Endothelial cell of umbilical vein (primary cell): ENCODE results near the gene PYGO2. TPM values are rescaled to one million over a fixed set of nuclear protein-coding genes. Genes with fewer than 3 reads are reported as not detected.
A peak's percentile ranks its signal among the peaks of the same experiment; 100 is the strongest.

Experiments
- BruUV-seq: library from RNA; stranded (reverse); fragments of 400-500 nt; replicated peaks from 2 replicates; lab custom pipeline; 2021; lab: Mats Ljungman, UMichigan
- CTCF ChIA-PET: fragments of 300-600, 350-600 bp; sonication (Branson Sonifier 250); formaldehyde crosslinking; loops from one replicate; lab custom pipeline; 2021; ENCODE audit warnings: antibody characterized with exemption, inconsistent platforms; lab: Charles Lee
- POLR2A ChIA-PET: fragments of 300-600, 350-600 bp; sonication (Branson Sonifier 250); formaldehyde crosslinking; loops from one replicate; lab custom pipeline; 2021; ENCODE audit warnings: antibody characterized with exemption, inconsistent platforms; lab: Charles Lee
- DNase-seq: peaks from one replicate; pipeline ENCODE4 v3.0.0-alpha.2; 2011; ENCODE audit warnings: low read depth, low spot score
- FAIRE-seq: peaks from 2 replicates; lab custom pipeline; 2011; peaks lifted over from hg19 to GRCh38; lab: Jason Lieb, UNC
- H2AFZ ChIP-seq: 2 replicates; pipeline ENCODE4 v1.6.0; 2012; ENCODE audit warnings: low read depth, low read length, control low read depth, inconsistent platforms
- H3K27ac ChIP-seq: 2 replicates; pipeline ENCODE4 v1.5.1; 2011; ENCODE audit warnings: low read depth, mild to moderate bottlenecking, control low read depth, low read length, moderate library complexity; ENCODE audit not compliant: insufficient read depth
- H3K27me3 ChIP-seq, 2 experiments: 2 replicates each; pipeline versions ENCODE4 v1.6.0 to v1.6.1; 2011; ENCODE audit warnings: low read length in 2 of 2, mixed read lengths in 1 of 2; ENCODE audit not compliant: control insufficient read depth in 2 of 2, insufficient read depth in 2 of 2
- H3K36me3 ChIP-seq, 2 experiments: 2 replicates in 1 of 2; 3 replicates in 1 of 2; pipeline ENCODE4 v1.5.1; 2011; ENCODE audit warnings: low read length in 2 of 2, mild to moderate bottlenecking in 1 of 2, moderate library complexity in 1 of 2; ENCODE audit not compliant: control insufficient read depth in 2 of 2, insufficient read depth in 2 of 2; ENCODE audit errors: extremely low read depth in 1 of 2
- H3K4me1 ChIP-seq: 3 replicates; pipeline ENCODE4 v1.5.1; 2011; ENCODE audit warnings: mild to moderate bottlenecking, low read length; ENCODE audit not compliant: control insufficient read depth, insufficient read depth; ENCODE audit errors: extremely low read depth
- H3K4me2 ChIP-seq: 2 replicates; pipeline ENCODE4 v1.6.1; 2011; ENCODE audit warnings: low read length, control low read depth, mixed read lengths; ENCODE audit not compliant: insufficient read depth
- H3K4me3 ChIP-seq, 3 experiments: fragments of 200-600 bp in 1 of 3; sonication (generic), shearing (Covaris generic) in 1 of 3; replicated peaks in 1 of 3; 2 replicates each; pipeline ENCODE4 v1.5.1; 2011 to 2016; ENCODE audit warnings: control low read depth in 3 of 3, low read length in 3 of 3, mild to moderate bottlenecking in 2 of 3, inconsistent platforms in 1 of 3, low read depth in 1 of 3, moderate library complexity in 1 of 3; ENCODE audit not compliant: insufficient read depth in 1 of 3
- H3K79me2 ChIP-seq: 2 replicates; pipeline ENCODE4 v1.6.0; 2012; ENCODE audit warnings: low read length, inconsistent platforms; ENCODE audit not compliant: control insufficient read depth, insufficient read depth
- H3K9ac ChIP-seq: replicated peaks from 2 replicates; pipeline ENCODE3; 2011; ENCODE audit warnings: low read length, control low read depth; ENCODE audit not compliant: insufficient read depth; ENCODE audit errors: extremely low read depth
- H3K9me1 ChIP-seq: replicated peaks from 3 replicates; pipeline ENCODE4 v1.6.0; 2011; ENCODE audit warnings: mild to moderate bottlenecking, low read length; ENCODE audit not compliant: control insufficient read depth, insufficient read depth; ENCODE audit errors: extremely low read depth
- H3K9me3 ChIP-seq: replicated peaks from 2 replicates; pipeline ENCODE4 v1.5.1; 2012; ENCODE audit warnings: low read length, inconsistent platforms; ENCODE audit not compliant: control insufficient read depth, insufficient read depth
- H4K20me1 ChIP-seq: replicated peaks from 2 replicates; pipeline ENCODE3; 2011; ENCODE audit warnings: mild to moderate bottlenecking, low read length; ENCODE audit not compliant: control insufficient read depth, insufficient read depth; ENCODE audit errors: extremely low read depth
- CTCF ChIP-seq, 2 donors: IDR thresholded peaks; 1 replicate in 1 of 2; 2 replicates in 1 of 2; pipeline ENCODE4 v1.5.1; 2011; ENCODE audit warnings: low read length in 2 of 2, mild to moderate bottlenecking in 2 of 2, moderate library complexity in 2 of 2, control low read depth in 1 of 2, inconsistent platforms in 1 of 2, low read depth in 1 of 2; ENCODE audit not compliant: insufficient read depth in 1 of 2; ENCODE audit errors: extremely low read depth in 1 of 2
- EZH2 ChIP-seq: IDR thresholded peaks from 2 replicates; pipeline ENCODE4 v1.6.1; 2012; ENCODE audit warnings: borderline replicate concordance, low read depth, mild to moderate bottlenecking, moderate library complexity, low read length, inconsistent platforms; ENCODE audit not compliant: severe bottlenecking
- POLR2AphosphoS5 ChIP-seq: IDR thresholded peaks from 2 replicates; pipeline ENCODE4 v1.6.1; 2012; ENCODE audit warnings: low read depth, mild to moderate bottlenecking, control low read depth, low read length, moderate library complexity; ENCODE audit not compliant: insufficient read depth
- dilution Hi-C: fragments of 300-500 bp; cut with MboI; formaldehyde crosslinking; loops from one replicate; pipeline ENCODE4 v1.15.0; 2019; ENCODE audit warnings: low sequenced_read_pairs; ENCODE audit not compliant: extremely low pct_ligation_motif_present
- intact Hi-C: fragments of 100-400 bp; cut with micrococcal nuclease; formaldehyde crosslinking; loops from one replicate; pipeline ENCODE4 v1.10.0; 2022
- polyA plus RNA-seq, 4 experiments: library from polyadenylated mRNA; depleted of rRNA in 3 of 4; stranded (reverse) in 3 of 4; unstranded in 1 of 4; fragments of >200 nt; gene quantifications; 2 replicates each; pipeline versions ENCODE4 v1.2.1 to v1.2.3, GENCODE V29; 2011 to 2012; ENCODE audit warnings: missing spikeins in 1 of 4
- total RNA-seq: library from RNA; stranded (reverse); gene quantifications from 2 replicates; pipeline ENCODE4 v1.2.3, GENCODE V29; 2021

Gene PYGO2
- total and polyA plus RNA-seq, 2 donors (not counting 3 experiments of a cell fraction or from before 2014, with no cell fraction given), result 19.3 to 21.5 TPM

- peaks cover 3 to 18% of the 10 kb centered on the region in 2 experiments for H3K36me3 ChIP-seq
- dilution Hi-C loops, result no loop called here
Measured at GRCh38 chr1:154992721-154993571, 31.4 kb upstream of the PYGO2 start.

More at GRCh38 chr1:154992721-154993571, 31.4 kb upstream of the PYGO2 start:
- Histone ChIP-seq H3K4me2 (no peak overlapping the region), H2AFZ (no peak overlapping the region), H3K4me1 (peaks cover 2% of the 10 kb centered on the region), H3K9me1 (no peaks in the 10 kb centered on the region), H4K20me1 (no peaks in the 10 kb centered on the region), H3K9me3 (no peaks in the 10 kb centered on the region), H3K27me3 (no peaks in the 10 kb centered on the region), H3K79me2 (peaks cover 4% of the 10 kb centered on the region), H3K27ac (no peak overlapping the region), H3K9ac (no peak overlapping the region), H3K4me3 (no peak overlapping the region)
- ChIA-PET POLR2A (interaction anchor here (0.9 to 1.7 kb wide), 3 partner anchors 9 to 24 kb away, joined by 3 to 5 read pairs (median 4); no protein-coding TSS in a partner anchor), CTCF (interaction anchor here (0.5 to 4.7 kb wide), 19 partner anchors 10 to 174 kb away, joined by 3 to 65 read pairs (median 5); partner anchors contain the start of genes ADAM15, EFNA4, FLAD1 and PBXIP1)
- TF ChIP-seq EZH2 (no peak), CTCF (IDR thresholded peaks at IDR 0.05; ENCODE audit: extremely low read depth in 1 of 2, insufficient read depth in 1 of 2, low read depth in 1 of 2, low read length in 2 of 2) (peak in 1 of 2 donors; percentile 40), POLR2AphosphoS5 (peak; percentile 41)
- FAIRE-seq (no peak), DNase-seq (no peak)
- BruUV-seq, result no TSS peak
- intact Hi-C loops, result no loop called here
